AG04450 (cell line): ENCODE results near the gene FARS2. TPM values are rescaled to one million over a fixed set of nuclear protein-coding genes. Genes with fewer than 3 reads are reported as not detected.

Source experiments
- CTCF ChIA-PET: fragments of 300-600, 350-600 bp; formaldehyde crosslinking; extraction: SDS; loops from one replicate; lab custom pipeline; 2022; ENCODE audit warnings: antibody characterized with exemption, inconsistent platforms; lab: Charles Lee
- POLR2A ChIA-PET: fragments of 350-600 bp; formaldehyde crosslinking; extraction: SDS; loops from one replicate; lab custom pipeline; 2021; ENCODE audit warnings: antibody characterized with exemption, inconsistent platforms; lab: Yijun Ruan, JAX
- DNase-seq: peaks from one replicate; pipeline ENCODE4 v3.0.0-alpha.2; 2011; ENCODE audit warnings: low read depth, low spot score
- H3K27ac ChIP-seq: one replicate; pipeline ENCODE4 v1.5.1; 2012; ENCODE audit warnings: low read depth, low read length, control low read depth
- H3K27me3 ChIP-seq: one replicate; pipeline ENCODE4 v1.6.0; 2012; ENCODE audit warnings: low read length; ENCODE audit not compliant: control insufficient read depth, insufficient read depth
- H3K4me3 ChIP-seq: 2 replicates; pipeline ENCODE4 v1.5.1; 2011; ENCODE audit warnings: mild to moderate bottlenecking, low read depth, low read length, control low read depth
- H3K9me3 ChIP-seq: 2 replicates; pipeline ENCODE4 v1.5.1; 2012; ENCODE audit warnings: low read length; ENCODE audit not compliant: control insufficient read depth, insufficient read depth
- polyA plus RNA-seq: library from polyadenylated mRNA; depleted of rRNA; stranded (reverse); fragments of >200 nt; gene quantifications from 2 replicates; pipeline ENCODE4 v1.2.3, GENCODE V29; 2011
- TF ChIP-seq, protein P1 (sequence below): IDR thresholded peaks from 2 replicates; pipeline ENCODE4 v1.5.1; 2011; ENCODE audit warnings: low read depth, low read length, control low read depth, inconsistent platforms

FARS2 gene
- polyA plus RNA-seq, 1 experiment: 14.0 TPM

GRCh38 chr6:5302220-5302946 lies 41.1 kb downstream of the FARS2 start:
- Histone ChIP-seq H3K4me3 (no peak overlapping the region), H3K27me3 (no peaks in the 10 kb centered on the region), H3K27ac (no peak overlapping the region), H3K9me3 (no peaks in the 10 kb centered on the region)
- DNase-seq: no peak
- TF ChIP-seq, protein P1, sequence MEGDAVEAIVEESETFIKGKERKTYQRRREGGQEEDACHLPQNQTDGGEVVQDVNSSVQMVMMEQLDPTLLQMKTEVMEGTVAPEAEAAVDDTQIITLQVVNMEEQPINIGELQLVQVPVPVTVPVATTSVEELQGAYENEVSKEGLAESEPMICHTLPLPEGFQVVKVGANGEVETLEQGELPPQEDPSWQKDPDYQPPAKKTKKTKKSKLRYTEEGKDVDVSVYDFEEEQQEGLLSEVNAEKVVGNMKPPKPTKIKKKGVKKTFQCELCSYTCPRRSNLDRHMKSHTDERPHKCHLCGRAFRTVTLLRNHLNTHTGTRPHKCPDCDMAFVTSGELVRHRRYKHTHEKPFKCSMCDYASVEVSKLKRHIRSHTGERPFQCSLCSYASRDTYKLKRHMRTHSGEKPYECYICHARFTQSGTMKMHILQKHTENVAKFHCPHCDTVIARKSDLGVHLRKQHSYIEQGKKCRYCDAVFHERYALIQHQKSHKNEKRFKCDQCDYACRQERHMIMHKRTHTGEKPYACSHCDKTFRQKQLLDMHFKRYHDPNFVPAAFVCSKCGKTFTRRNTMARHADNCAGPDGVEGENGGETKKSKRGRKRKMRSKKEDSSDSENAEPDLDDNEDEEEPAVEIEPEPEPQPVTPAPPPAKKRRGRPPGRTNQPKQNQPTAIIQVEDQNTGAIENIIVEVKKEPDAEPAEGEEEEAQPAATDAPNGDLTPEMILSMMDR: no peak
- ChIA-PET CTCF (no interaction called here), POLR2A (no interaction called here)

- ChIA-PET CTCF (no interaction called here), POLR2A (no interaction called here)
- Histone ChIP-seq H3K27me3 (no peaks in the 10 kb centered on the region), H3K4me3 (no peak overlapping the region), H3K9me3 (no peaks in the 10 kb centered on the region), H3K27ac (no peak overlapping the region)
- DNase-seq: no peak
- TF ChIP-seq, protein P1: peak; percentile 34
Measured at GRCh38 chr6:5302995-5303622, 41.8 kb downstream of the FARS2 start.

GRCh38 chr6:5303682-5304081 lies 42.4 kb downstream of the FARS2 start:
- Histone ChIP-seq H3K27ac (no peak overlapping the region), H3K4me3 (no peak overlapping the region), H3K27me3 (no peaks in the 10 kb centered on the region), H3K9me3 (no peaks in the 10 kb centered on the region)
- POLR2A ChIA-PET: no interaction called here
- DNase-seq: no peak
- CTCF ChIA-PET: no interaction called here
- TF ChIP-seq, protein P1: no peak

GRCh38 chr6:5305968-5306626 lies 44.8 kb downstream of the FARS2 start:
- Histone ChIP-seq H3K27ac (no peak overlapping the region), H3K27me3 (no peaks in the 10 kb centered on the region), H3K4me3 (no peak overlapping the region), H3K9me3 (no peaks in the 10 kb centered on the region)
- POLR2A ChIA-PET: no interaction called here
- CTCF ChIA-PET: no interaction called here
- no peak for DNase-seq
- TF ChIP-seq, protein P1: no peak

DNA sequence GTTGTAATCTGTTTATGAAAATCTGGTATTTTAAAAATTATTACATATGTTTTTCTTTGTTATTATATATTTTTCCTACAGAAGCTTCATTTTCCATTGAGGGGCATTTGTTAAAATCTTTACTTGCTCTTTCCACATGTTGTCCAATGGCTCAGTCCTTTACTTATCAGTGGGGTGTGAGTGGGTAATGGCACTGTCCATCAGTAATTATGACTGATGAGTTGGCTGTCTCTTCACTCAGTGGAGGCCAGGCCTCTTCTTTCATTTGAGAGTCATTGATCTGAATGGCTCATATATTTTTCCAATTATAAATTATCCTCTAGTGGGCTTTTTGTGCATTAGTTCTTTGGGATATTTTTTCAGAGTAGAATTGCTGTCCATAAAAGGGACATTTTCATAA lies 45.7 kb downstream of the FARS2 start:
- H3K27me3 ChIP-seq: no peaks in the 10 kb centered on the region
- TF ChIP-seq, protein P1: no peak
- no peak overlapping the region for H3K4me3 ChIP-seq
- DNase-seq: no peak
- H3K27ac ChIP-seq: no peak overlapping the region
- CTCF ChIA-PET: no interaction called here
- H3K9me3 ChIP-seq: no peaks in the 10 kb centered on the region
- POLR2A ChIA-PET: no interaction called here
